ENCODE measurements around the gene SSBP2.
"Not testable (repeated sequence)": the region's sequence is repeated elsewhere in the genome, so short reads cannot be mapped to it uniquely, and the experiment has no call there.

The SSBP2 gene

DNA sequence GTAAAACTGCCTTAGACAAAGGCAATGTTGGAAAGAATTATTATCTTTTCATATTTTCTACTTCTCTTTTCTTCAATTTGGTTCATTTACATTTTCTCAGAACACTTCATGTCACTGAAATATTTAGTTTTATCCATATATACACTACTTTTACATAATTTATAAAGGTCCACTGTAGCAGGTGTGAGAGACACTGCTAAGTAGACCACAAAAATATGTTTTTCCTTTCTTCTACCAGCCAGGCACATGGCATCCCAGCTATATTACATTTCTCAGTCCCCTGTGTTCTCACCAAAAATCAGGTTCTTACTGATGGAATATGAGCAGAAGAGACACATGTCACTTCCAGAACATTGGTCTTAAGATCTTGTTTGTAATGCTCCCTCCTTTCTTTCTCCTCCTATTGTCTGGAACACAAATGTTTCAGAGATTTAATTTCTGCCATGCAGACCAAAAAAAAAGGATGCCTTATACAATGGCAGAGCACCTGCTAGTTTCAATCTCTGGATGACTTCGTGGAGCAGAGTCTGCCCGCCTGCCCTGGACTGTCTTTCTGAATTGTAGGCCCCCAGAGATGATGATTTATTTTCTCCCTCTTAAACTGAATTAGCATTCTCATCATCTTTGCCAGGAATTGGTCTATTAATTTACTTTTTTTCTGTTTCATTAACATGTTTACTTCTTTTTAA lies 231.5 kb downstream of the SSBP2 start:
- H3K27me3 ChIP-seq (ENCODE audit: insufficient read depth, low read length) = no peaks in the 10 kb centered on the region
- no peak overlapping the region for H2AFZ ChIP-seq (ENCODE audit: low read length, unreplicated experiment)
- peaks cover 17% of the 10 kb centered on the region for H3K4me1 ChIP-seq (ENCODE audit: control insufficient read depth, insufficient read depth, low read length, unreplicated experiment)
- no peak overlapping the region for H3K27ac ChIP-seq (ENCODE audit: low read depth, low read length)
- H3K79me2 ChIP-seq (ENCODE audit: control insufficient read depth, insufficient read depth, low read length, unreplicated experiment) = no peaks in the 10 kb centered on the region
- H3K4me3 ChIP-seq (ENCODE audit: low read depth, low read length) = no peak overlapping the region
- H3K36me3 ChIP-seq (ENCODE audit: insufficient read depth, low read length) = no peaks in the 10 kb centered on the region

DNA sequence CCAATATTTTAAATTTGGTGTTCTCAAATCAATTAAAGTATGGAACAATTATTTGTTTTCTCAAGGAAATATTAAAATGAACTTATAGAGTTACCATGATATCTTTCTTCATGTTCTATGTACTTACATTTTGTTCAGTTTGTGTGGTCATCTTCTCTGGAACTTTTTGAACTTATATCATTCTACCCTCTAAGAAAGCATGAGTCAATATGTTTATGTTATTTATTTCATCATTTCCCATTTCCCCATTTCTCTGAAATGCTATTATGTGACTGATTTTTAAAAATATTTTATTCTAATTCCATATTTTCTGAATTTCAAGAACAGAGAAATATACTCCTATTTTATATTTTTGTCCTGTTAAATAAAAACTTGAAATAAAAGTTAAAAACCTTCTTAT lies 233.4 kb downstream of the SSBP2 start:
- H3K4me3 ChIP-seq (ENCODE audit: low read depth, low read length) = no peak overlapping the region
- H3K27ac ChIP-seq (ENCODE audit: low read depth, low read length) = no peak overlapping the region
- no peaks in the 10 kb centered on the region for H3K79me2 ChIP-seq (ENCODE audit: control insufficient read depth, insufficient read depth, low read length, unreplicated experiment)
- H3K4me1 ChIP-seq (ENCODE audit: control insufficient read depth, insufficient read depth, low read length, unreplicated experiment) = peaks cover 17% of the 10 kb centered on the region
- H3K27me3 ChIP-seq (ENCODE audit: insufficient read depth, low read length) = no peaks in the 10 kb centered on the region
- H3K36me3 ChIP-seq (ENCODE audit: insufficient read depth, low read length) = no peaks in the 10 kb centered on the region
- no peak overlapping the region for H2AFZ ChIP-seq (ENCODE audit: low read length, unreplicated experiment)

DNA sequence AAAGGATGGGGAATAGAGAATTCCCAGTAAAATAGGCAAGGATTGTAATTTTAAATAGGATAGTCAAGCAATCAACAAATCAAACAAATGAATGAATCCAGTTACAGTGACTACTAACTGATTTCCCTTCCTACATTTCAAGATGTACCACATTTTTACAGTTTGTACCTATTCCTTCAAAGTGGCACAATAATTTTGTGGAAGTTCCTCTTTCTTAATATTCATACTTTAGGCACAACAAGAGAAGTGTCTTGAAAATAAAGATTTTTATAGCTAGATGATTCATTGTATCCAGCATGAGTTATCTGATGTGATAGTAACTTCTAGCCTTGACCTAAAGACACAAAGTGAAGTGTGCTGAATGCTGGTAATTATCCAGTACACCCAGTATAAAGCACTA lies 234.8 kb downstream of the SSBP2 start:
- H2AFZ ChIP-seq (ENCODE audit: low read length, unreplicated experiment) = no peak overlapping the region
- H3K36me3 ChIP-seq (ENCODE audit: insufficient read depth, low read length) = no peaks in the 10 kb centered on the region
- peaks cover 17% of the 10 kb centered on the region for H3K4me1 ChIP-seq (ENCODE audit: control insufficient read depth, insufficient read depth, low read length, unreplicated experiment)
- no peak overlapping the region for H3K4me3 ChIP-seq (ENCODE audit: low read depth, low read length)
- H3K79me2 ChIP-seq (ENCODE audit: control insufficient read depth, insufficient read depth, low read length, unreplicated experiment) = no peaks in the 10 kb centered on the region
- no peaks in the 10 kb centered on the region for H3K27me3 ChIP-seq (ENCODE audit: insufficient read depth, low read length)
- no peak overlapping the region for H3K27ac ChIP-seq (ENCODE audit: low read depth, low read length)

DNA sequence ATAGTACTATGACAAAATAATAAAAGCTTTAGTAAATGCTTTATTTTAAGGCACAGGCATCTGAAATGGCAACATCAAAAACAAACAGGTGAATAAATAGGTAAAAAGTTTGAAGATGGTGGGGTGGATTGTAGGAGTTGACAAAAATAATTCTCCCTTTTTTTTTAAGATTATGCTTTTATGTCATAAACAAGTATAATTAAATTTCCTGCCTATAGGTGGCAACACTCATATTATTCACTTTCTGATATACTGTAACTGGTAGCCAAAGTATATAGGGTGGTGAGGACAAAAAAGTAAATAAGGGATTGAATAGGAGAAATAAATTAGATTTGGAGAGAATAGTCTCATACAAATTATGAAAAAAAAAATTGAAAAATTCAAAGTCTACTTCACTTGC lies 236.9 kb downstream of the SSBP2 start:
- H3K27me3 ChIP-seq (ENCODE audit: insufficient read depth, low read length) = no peaks in the 10 kb centered on the region
- no peak overlapping the region for H2AFZ ChIP-seq (ENCODE audit: low read length, unreplicated experiment)
- H3K36me3 ChIP-seq (ENCODE audit: insufficient read depth, low read length) = no peaks in the 10 kb centered on the region
- H3K4me1 ChIP-seq (ENCODE audit: control insufficient read depth, insufficient read depth, low read length, unreplicated experiment) = peaks cover 17% of the 10 kb centered on the region
- no peak overlapping the region for H3K27ac ChIP-seq (ENCODE audit: low read depth, low read length)
- H3K79me2 ChIP-seq (ENCODE audit: control insufficient read depth, insufficient read depth, low read length, unreplicated experiment) = no peaks in the 10 kb centered on the region
- H3K4me3 ChIP-seq (ENCODE audit: low read depth, low read length) = no peak overlapping the region

DNA sequence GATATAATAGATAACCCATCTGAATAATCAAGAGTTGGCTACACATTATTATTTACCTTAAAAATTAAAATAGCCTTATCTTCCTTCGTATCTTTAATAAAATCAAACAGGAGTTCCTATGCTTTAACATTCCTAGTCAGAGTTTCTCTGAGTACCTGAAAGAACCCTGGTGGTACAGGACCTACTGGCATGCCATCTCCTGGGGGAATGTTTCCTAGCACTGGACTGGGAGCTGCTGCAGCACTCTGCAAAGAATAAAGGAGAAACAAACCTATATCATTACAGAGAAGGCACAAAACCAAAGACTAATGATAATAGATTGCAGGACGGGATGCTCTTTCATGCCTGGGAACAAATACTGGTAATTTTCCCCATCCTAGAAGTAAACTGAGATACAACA lies 237.4 kb downstream of the SSBP2 start:
- H3K4me1 ChIP-seq (ENCODE audit: control insufficient read depth, insufficient read depth, low read length, unreplicated experiment) = peaks cover 17% of the 10 kb centered on the region
- H3K36me3 ChIP-seq (ENCODE audit: insufficient read depth, low read length) = no peaks in the 10 kb centered on the region
- H3K27ac ChIP-seq (ENCODE audit: low read depth, low read length) = no peak overlapping the region
- H3K4me3 ChIP-seq (ENCODE audit: low read depth, low read length) = no peak overlapping the region
- no peak overlapping the region for H2AFZ ChIP-seq (ENCODE audit: low read length, unreplicated experiment)
- H3K27me3 ChIP-seq (ENCODE audit: insufficient read depth, low read length) = no peaks in the 10 kb centered on the region
- H3K79me2 ChIP-seq (ENCODE audit: control insufficient read depth, insufficient read depth, low read length, unreplicated experiment) = no peaks in the 10 kb centered on the region

DNA sequence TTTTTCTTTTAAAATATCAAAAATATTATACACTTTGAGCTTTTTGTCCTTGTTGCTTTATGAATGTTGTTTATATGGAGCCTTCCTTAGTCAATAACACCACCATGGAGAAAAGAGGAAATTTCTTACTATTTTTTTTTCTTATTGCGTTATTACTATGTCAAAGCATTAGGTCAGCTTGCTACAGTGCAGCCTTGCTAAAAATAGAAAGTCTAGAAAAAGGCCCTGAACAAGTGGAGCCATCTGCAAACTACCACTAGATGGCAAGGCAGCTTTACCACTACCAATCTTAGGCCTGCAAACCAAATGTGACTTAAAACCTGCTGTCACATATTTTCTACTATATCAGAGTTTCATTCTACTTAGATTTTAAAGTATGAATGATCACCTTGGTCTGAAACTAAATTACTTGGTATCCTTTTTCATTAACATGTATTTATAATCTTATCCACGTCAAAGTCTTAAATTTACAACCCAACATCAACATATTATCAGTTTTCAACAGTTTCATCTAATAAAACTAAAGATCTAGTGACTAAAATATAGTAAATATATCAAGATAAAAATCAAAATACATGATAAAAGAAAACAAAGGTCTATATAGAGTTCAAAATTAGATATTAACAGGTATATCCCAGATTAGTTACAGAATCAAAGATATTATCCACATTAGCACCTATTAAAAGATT lies 243.9 kb downstream of the SSBP2 start:
- Histone ChIP-seq H3K27ac (ENCODE audit: low read depth, low read length) (no peak overlapping the region), H2AFZ (ENCODE audit: low read length, unreplicated experiment) (no peak overlapping the region), H3K4me3 (ENCODE audit: low read depth, low read length) (no peak overlapping the region), H3K27me3 (ENCODE audit: insufficient read depth, low read length) (no peaks in the 10 kb centered on the region), H3K4me1 (ENCODE audit: control insufficient read depth, insufficient read depth, low read length, unreplicated experiment) (peaks cover 4% of the 10 kb centered on the region), H3K79me2 (ENCODE audit: control insufficient read depth, insufficient read depth, low read length, unreplicated experiment) (no peaks in the 10 kb centered on the region), H3K36me3 (ENCODE audit: insufficient read depth, low read length) (no peaks in the 10 kb centered on the region)

DNA sequence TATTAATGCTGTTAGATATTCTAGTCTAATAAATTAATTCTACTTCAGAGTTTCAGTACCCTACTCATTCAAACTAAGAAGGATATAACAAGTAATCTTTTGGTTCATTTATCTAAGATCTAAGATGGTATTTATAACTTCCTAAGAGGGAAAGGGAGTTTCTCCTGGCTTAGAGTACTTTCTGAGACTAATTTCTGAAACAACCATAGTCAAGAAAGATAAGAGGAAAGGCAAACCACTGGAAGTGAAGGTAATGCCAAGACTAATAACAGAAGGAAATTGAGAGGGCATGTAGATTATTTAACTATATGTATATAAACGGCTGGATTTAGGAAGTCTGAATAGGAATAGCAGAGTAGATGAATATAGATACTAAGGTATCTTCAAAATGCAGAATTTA lies 244.5 kb downstream of the SSBP2 start:
- H3K36me3 ChIP-seq (ENCODE audit: insufficient read depth, low read length) = no peaks in the 10 kb centered on the region
- peak overlapping the region; percentile 82 for H2AFZ ChIP-seq (ENCODE audit: low read length, unreplicated experiment)
- no peaks in the 10 kb centered on the region for H3K27me3 ChIP-seq (ENCODE audit: insufficient read depth, low read length)
- no peaks in the 10 kb centered on the region for H3K79me2 ChIP-seq (ENCODE audit: control insufficient read depth, insufficient read depth, low read length, unreplicated experiment)
- peak overlapping the region; percentile 31; the same call in 1 of the 2 replicates for H3K27ac ChIP-seq (ENCODE audit: low read depth, low read length)
- H3K4me1 ChIP-seq (ENCODE audit: control insufficient read depth, insufficient read depth, low read length, unreplicated experiment) = peaks cover 4% of the 10 kb centered on the region
- H3K4me3 ChIP-seq (ENCODE audit: low read depth, low read length) = 0 out of 2 replicates have a peak overlapping the region, but pooled peaks have one; percentile 4

DNA sequence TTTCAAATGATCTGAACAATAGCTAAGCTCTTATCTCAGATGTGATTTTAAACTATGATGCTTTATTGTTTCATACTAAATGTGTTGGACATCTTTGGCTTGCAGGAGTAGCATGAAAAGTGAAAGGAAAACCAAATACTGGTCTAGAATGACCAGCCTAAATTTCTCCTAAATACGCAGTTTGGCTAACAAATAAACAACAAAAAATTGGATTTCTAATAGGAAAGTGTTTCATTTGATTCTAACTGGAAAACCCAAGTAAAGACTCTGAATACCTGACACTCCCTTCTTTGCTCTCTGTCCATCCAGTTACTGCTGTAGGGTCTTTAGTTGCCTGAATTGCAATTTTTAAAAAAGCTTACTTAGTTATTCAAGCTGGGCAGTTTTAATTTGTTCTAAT lies 245.2 kb downstream of the SSBP2 start:
- no peaks in the 10 kb centered on the region for H3K27me3 ChIP-seq (ENCODE audit: insufficient read depth, low read length)
- peak overlapping the region; percentile 64 for H3K4me3 ChIP-seq (ENCODE audit: low read depth, low read length)
- H2AFZ ChIP-seq (ENCODE audit: low read length, unreplicated experiment) = peak overlapping the region; percentile 59
- 0 out of 2 replicates have a peak overlapping the region, but pooled peaks have one; percentile 27 for H3K27ac ChIP-seq (ENCODE audit: low read depth, low read length)
- H3K4me1 ChIP-seq (ENCODE audit: control insufficient read depth, insufficient read depth, low read length, unreplicated experiment) = peaks cover 4% of the 10 kb centered on the region
- no peaks in the 10 kb centered on the region for H3K36me3 ChIP-seq (ENCODE audit: insufficient read depth, low read length)
- no peaks in the 10 kb centered on the region for H3K79me2 ChIP-seq (ENCODE audit: control insufficient read depth, insufficient read depth, low read length, unreplicated experiment)

DNA sequence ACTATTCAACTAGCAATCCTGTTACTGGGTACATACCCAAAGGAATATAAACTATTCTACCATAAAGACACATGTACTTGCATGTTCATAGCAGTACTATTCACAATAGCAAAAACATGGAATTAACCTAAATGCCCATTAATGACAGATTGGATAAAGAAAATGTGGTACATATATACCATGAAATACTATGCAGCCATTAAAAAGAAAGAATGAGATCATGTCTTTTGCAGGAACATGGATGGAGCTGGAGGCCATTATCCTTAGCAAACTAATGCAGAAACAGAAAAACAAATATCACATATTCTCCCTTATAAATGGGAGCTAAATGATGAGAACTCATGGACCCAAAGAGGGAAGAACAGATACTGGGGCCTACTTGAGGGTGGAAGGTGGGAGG lies 247.3 kb downstream of the SSBP2 start:
- H2AFZ ChIP-seq (ENCODE audit: low read length, unreplicated experiment); H3K4me1 ChIP-seq (ENCODE audit: control insufficient read depth, insufficient read depth, low read length, unreplicated experiment); H3K36me3 ChIP-seq (ENCODE audit: insufficient read depth, low read length); H3K27ac ChIP-seq (ENCODE audit: low read depth, low read length); H3K4me3 ChIP-seq (ENCODE audit: low read depth, low read length); H3K79me2 ChIP-seq (ENCODE audit: control insufficient read depth, insufficient read depth, low read length, unreplicated experiment); H3K27me3 ChIP-seq (ENCODE audit: insufficient read depth, low read length): not testable (repeated sequence)

DNA sequence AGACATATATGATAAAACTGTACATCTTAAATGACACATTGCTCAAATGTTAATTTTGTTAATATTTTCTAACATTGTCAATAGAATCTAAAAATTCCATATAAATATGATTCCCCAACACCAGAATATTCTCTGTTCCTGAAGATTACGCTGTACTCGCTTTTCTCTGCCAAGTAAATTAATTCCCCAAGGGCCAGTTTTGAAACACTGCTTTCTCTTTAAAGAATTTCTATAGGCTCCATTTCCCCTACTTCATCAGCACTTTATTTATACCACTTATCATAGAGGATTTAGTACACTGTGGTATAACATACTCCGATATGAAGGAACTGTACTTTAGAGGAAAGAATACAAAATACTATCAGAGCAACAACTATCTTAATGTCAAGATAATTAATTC lies 255.6 kb downstream of the SSBP2 start:
- no peaks in the 10 kb centered on the region for H3K27me3 ChIP-seq (ENCODE audit: insufficient read depth, low read length)
- H3K4me3 ChIP-seq (ENCODE audit: low read depth, low read length) = no peak overlapping the region
- H3K27ac ChIP-seq (ENCODE audit: low read depth, low read length) = no peak overlapping the region
- no peaks in the 10 kb centered on the region for H3K36me3 ChIP-seq (ENCODE audit: insufficient read depth, low read length)
- H3K79me2 ChIP-seq (ENCODE audit: control insufficient read depth, insufficient read depth, low read length, unreplicated experiment) = no peaks in the 10 kb centered on the region
- no peaks in the 10 kb centered on the region for H3K4me1 ChIP-seq (ENCODE audit: control insufficient read depth, insufficient read depth, low read length, unreplicated experiment)
- H2AFZ ChIP-seq (ENCODE audit: low read length, unreplicated experiment) = no peak overlapping the region

DNA sequence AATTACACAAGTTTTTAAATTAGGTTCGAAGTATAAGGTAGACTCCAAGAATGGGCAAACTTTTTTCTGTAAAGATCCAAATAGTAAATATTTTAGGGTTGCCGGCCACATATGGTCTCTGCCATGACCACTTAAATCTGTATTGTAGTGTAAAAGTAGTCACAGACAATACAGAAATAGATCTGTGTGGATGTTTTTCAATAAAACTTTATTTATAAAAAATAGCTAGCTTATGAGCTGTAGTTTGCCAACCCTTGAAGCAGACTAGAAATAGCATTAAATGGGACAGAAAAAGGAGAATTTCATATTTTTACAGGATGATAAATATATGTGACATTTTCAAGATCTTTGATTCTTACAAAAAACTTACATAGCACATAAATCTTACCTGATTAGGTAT lies 262.0 kb downstream of the SSBP2 start:
- no peaks in the 10 kb centered on the region for H3K27me3 ChIP-seq (ENCODE audit: insufficient read depth, low read length)
- H3K27ac ChIP-seq (ENCODE audit: low read depth, low read length) = no peak overlapping the region
- no peak overlapping the region for H3K4me3 ChIP-seq (ENCODE audit: low read depth, low read length)
- no peaks in the 10 kb centered on the region for H3K79me2 ChIP-seq (ENCODE audit: control insufficient read depth, insufficient read depth, low read length, unreplicated experiment)
- no peaks in the 10 kb centered on the region for H3K36me3 ChIP-seq (ENCODE audit: insufficient read depth, low read length)
- no peaks in the 10 kb centered on the region for H3K4me1 ChIP-seq (ENCODE audit: control insufficient read depth, insufficient read depth, low read length, unreplicated experiment)
- H2AFZ ChIP-seq (ENCODE audit: low read length, unreplicated experiment) = no peak overlapping the region
